Prostate gland (tissue), 2 donors: Measurements from ENCODE around the gene MMP2.

ENCODE experiments used
- POLR2A ChIP-seq: fragments of 450-650 bp; IDR thresholded peaks from one replicate; pipeline ENCODE4 v1.6.1; 2016; ENCODE audit warnings: antibody characterized with exemption, mild to moderate bottlenecking
- TF ChIP-seq, protein P1 (sequence below), 4 experiments: fragments of 200-600 bp in 2 of 4; fragments of 450-650 bp in 2 of 4; sonication (generic) in 2 of 4; IDR thresholded peaks; 1 replicate in 3 of 4; 2 replicates in 1 of 4; pipeline ENCODE4 v1.5.1; 2016 to 2019; ENCODE audit warnings: antibody characterized with exemption in 4 of 4, mild to moderate bottlenecking in 2 of 4, moderate library complexity in 2 of 4

DNA sequence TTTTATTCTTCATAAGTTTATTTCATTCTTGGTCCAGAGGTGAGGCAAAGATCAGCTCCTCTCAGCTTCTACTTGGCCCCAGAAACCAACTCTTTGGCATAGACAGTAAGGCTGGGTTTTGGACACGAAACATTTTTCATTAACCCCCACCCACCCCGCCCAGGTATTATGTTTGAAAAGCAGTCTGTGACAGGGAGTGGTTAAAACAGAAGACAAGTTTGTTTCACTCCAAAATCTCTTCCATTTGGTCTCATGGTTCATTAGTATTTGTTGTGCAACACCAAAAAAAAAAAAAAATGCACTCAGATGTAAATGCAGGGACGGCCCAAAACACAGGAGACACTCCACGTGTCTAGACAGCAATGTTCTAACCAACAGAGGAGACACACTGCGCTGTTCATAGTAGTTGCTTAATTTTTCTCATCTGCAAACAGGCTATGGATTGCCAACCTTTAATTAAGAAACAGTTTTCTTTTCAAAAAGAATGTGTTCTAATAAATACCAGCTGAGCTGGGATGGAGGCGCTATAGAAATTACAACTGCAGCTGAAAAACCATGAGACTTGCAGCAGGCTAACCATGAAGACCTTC, 39.8 kb upstream of the MMP2 start:
- TF ChIP-seq, protein P1, sequence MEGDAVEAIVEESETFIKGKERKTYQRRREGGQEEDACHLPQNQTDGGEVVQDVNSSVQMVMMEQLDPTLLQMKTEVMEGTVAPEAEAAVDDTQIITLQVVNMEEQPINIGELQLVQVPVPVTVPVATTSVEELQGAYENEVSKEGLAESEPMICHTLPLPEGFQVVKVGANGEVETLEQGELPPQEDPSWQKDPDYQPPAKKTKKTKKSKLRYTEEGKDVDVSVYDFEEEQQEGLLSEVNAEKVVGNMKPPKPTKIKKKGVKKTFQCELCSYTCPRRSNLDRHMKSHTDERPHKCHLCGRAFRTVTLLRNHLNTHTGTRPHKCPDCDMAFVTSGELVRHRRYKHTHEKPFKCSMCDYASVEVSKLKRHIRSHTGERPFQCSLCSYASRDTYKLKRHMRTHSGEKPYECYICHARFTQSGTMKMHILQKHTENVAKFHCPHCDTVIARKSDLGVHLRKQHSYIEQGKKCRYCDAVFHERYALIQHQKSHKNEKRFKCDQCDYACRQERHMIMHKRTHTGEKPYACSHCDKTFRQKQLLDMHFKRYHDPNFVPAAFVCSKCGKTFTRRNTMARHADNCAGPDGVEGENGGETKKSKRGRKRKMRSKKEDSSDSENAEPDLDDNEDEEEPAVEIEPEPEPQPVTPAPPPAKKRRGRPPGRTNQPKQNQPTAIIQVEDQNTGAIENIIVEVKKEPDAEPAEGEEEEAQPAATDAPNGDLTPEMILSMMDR (IDR thresholded peaks at IDR 0.05) = no peak
- TF ChIP-seq POLR2A = no peak
